IMR-90 (cell line): ENCODE measurements around the gene IL22RA1. TPM values are rescaled to one million over a fixed set of nuclear protein-coding genes. Genes with fewer than 3 reads are reported as not detected.

Experiments
- ATAC-seq: fragments of 200-7000 bp; cut with Tn5 transposase; 2 replicates; pipeline ENCODE4 v1.9.1; 2020; ENCODE audit warnings: low read depth, mild to moderate bottlenecking, moderate library complexity
- BruUV-seq: library from RNA; stranded (reverse); fragments of 400-500 nt; replicated peaks from 2 replicates; lab custom pipeline; 2021; lab: Mats Ljungman, UMichigan
- CTCF ChIA-PET: fragments of 300-600 bp; formaldehyde crosslinking; extraction: SDS; loops from one replicate; lab custom pipeline; 2021; ENCODE audit warnings: antibody characterized with exemption; lab: Yijun Ruan, JAX
- POLR2A ChIA-PET: fragments of 300-600 bp; sonication (Branson Sonifier 250); formaldehyde crosslinking; loops from one replicate; lab custom pipeline; 2022; ENCODE audit warnings: antibody characterized with exemption; ENCODE audit not compliant: unreplicated experiment; lab: Charles Lee
- DNase-seq: peaks from one replicate; pipeline ENCODE4 v3.0.0; 2013
- H2AFZ ChIP-seq: replicated peaks from 2 replicates; pipeline ENCODE3; 2013; ENCODE audit warnings: low read length, mild to moderate bottlenecking; ENCODE audit not compliant: poor library complexity
- H2AK5ac ChIP-seq: 2 replicates; pipeline ENCODE4 v1.6.1; 2013; ENCODE audit warnings: low read depth, low read length, inconsistent platforms
- H2AK9ac ChIP-seq: replicated peaks from 2 replicates; pipeline ENCODE3; 2013; ENCODE audit warnings: mild to moderate bottlenecking, low read depth, low read length, moderate library complexity; ENCODE audit not compliant: poor library complexity
- H2BK120ac ChIP-seq: 2 replicates; pipeline ENCODE4 v1.6.1; 2013; ENCODE audit warnings: low read depth, low read length, inconsistent platforms
- H2BK15ac ChIP-seq: 3 replicates; pipeline ENCODE4 v1.6.1; 2013; ENCODE audit warnings: low read depth, low read length, inconsistent platforms
- H2BK20ac ChIP-seq: 2 replicates; pipeline ENCODE4 v1.6.1; 2013; ENCODE audit warnings: low read depth, mild to moderate bottlenecking, inconsistent platforms, low read length, moderate library complexity
- H2BK5ac ChIP-seq: 2 replicates; pipeline ENCODE4 v1.6.1; 2013; ENCODE audit warnings: mild to moderate bottlenecking, low read depth, low read length, inconsistent platforms; ENCODE audit not compliant: poor library complexity, severe bottlenecking
- H3K14ac ChIP-seq: replicated peaks from 2 replicates; pipeline ENCODE4 v1.6.1; 2013; ENCODE audit warnings: low read depth, low read length, inconsistent platforms
- H3K18ac ChIP-seq: 2 replicates; pipeline ENCODE4 v1.6.1; 2013; ENCODE audit warnings: low read depth, low read length, control low read depth
- H3K23ac ChIP-seq: 2 replicates; pipeline ENCODE4 v1.6.1; 2013; ENCODE audit warnings: low read depth, low read length, inconsistent platforms
- H3K27ac ChIP-seq: 2 replicates; pipeline ENCODE4 v1.5.1; 2013; ENCODE audit warnings: mild to moderate bottlenecking, control low read depth, low read length; ENCODE audit not compliant: insufficient read depth
- H3K27me3 ChIP-seq: 2 replicates; pipeline ENCODE4 v1.6.1; 2013; ENCODE audit warnings: low read length; ENCODE audit not compliant: control insufficient read depth, insufficient read depth
- H3K36me3 ChIP-seq: 2 replicates; pipeline ENCODE4 v1.6.1; 2013; ENCODE audit warnings: low read length, mixed read lengths; ENCODE audit not compliant: control insufficient read depth, insufficient read depth
- H3K4ac ChIP-seq: 2 replicates; pipeline ENCODE4 v1.6.1; 2013; ENCODE audit warnings: low read depth, low read length, inconsistent platforms
- H3K4me1 ChIP-seq: 2 replicates; pipeline ENCODE4 v1.6.1; 2013; ENCODE audit warnings: low read length, mixed read lengths; ENCODE audit not compliant: control insufficient read depth, insufficient read depth
- H3K4me2 ChIP-seq: 2 replicates; pipeline ENCODE4 v1.6.1; 2013; ENCODE audit warnings: low read depth, mild to moderate bottlenecking, control low read depth, low read length, moderate library complexity
- H3K4me3 ChIP-seq: 2 replicates; pipeline ENCODE4 v1.5.1; 2013; ENCODE audit warnings: low read depth, mild to moderate bottlenecking, control low read depth, low read length, moderate library complexity; ENCODE audit not compliant: insufficient read depth
- H3K56ac ChIP-seq: 2 replicates; pipeline ENCODE4 v1.6.1; 2013; ENCODE audit warnings: low read length, inconsistent platforms; ENCODE audit not compliant: insufficient read depth; ENCODE audit errors: extremely low read depth
- H3K79me1 ChIP-seq, 2 experiments: 2 replicates each; pipeline ENCODE4 v1.6.1; 2013; ENCODE audit warnings: low read length in 2 of 2, inconsistent platforms in 1 of 2, low read depth in 1 of 2
- H3K9ac ChIP-seq: 2 replicates; pipeline ENCODE4 v1.6.1; 2013; ENCODE audit warnings: low read depth, low read length, control low read depth
- H3K9me1 ChIP-seq: 2 replicates; pipeline ENCODE4 v1.6.1; 2013; ENCODE audit warnings: low read length, inconsistent platforms; ENCODE audit not compliant: insufficient read depth
- H3K9me3 ChIP-seq: 2 replicates; pipeline ENCODE4 v1.6.1; 2013; ENCODE audit warnings: low read length; ENCODE audit not compliant: control insufficient read depth, insufficient read depth
- H4K20me1 ChIP-seq: 2 replicates; pipeline ENCODE4 v1.6.1; 2013; ENCODE audit warnings: low read length, inconsistent platforms; ENCODE audit not compliant: insufficient read depth
- H4K5ac ChIP-seq: 2 replicates; pipeline ENCODE4 v1.6.1; 2013; ENCODE audit warnings: mild to moderate bottlenecking, low read depth, low read length, control low read depth
- H4K8ac ChIP-seq, 2 experiments: 2 replicates each; pipeline ENCODE4 v1.6.1; 2013; ENCODE audit warnings: low read depth in 2 of 2, low read length in 2 of 2, control low read depth in 1 of 2, inconsistent platforms in 1 of 2
- H4K91ac ChIP-seq: 2 replicates; pipeline ENCODE4 v1.6.1; 2013; ENCODE audit warnings: low read depth, low read length, inconsistent platforms; ENCODE audit not compliant: insufficient read depth
- BHLHE40 ChIP-seq: fragments of 150-350 bp; IDR thresholded peaks from 2 replicates; pipeline ENCODE4 v1.6.1; 2016; ENCODE audit warnings: mild to moderate bottlenecking, low read depth, low read length
- CEBPB ChIP-seq: IDR thresholded peaks from 2 replicates; pipeline ENCODE4 v1.6.1; 2012; ENCODE audit warnings: low read depth, low read length, improper control_type of control experiment
- CHD1 ChIP-seq: IDR thresholded peaks from 2 replicates; pipeline ENCODE4 v1.6.1; 2012; ENCODE audit warnings: low read depth, low read length, improper control_type of control experiment
- CTCF ChIP-seq: conservative IDR thresholded peaks from 2 replicates; pipeline ENCODE4 v1.5.1; 2012; ENCODE audit warnings: mild to moderate bottlenecking, low read depth, low read length, improper control_type of control experiment
- ELK1 ChIP-seq: fragments of 150-350 bp; IDR thresholded peaks from 2 replicates; pipeline ENCODE4 v1.6.1; 2016; ENCODE audit warnings: low read depth, mild to moderate bottlenecking, low read length, moderate library complexity, borderline replicate concordance
- FOS ChIP-seq: fragments of 150-350 bp; IDR thresholded peaks from 2 replicates; pipeline ENCODE4 v1.6.1; 2016; ENCODE audit warnings: low read depth, low read length
- MAFK ChIP-seq: IDR thresholded peaks from 2 replicates; pipeline ENCODE4 v1.6.1; 2012; ENCODE audit warnings: low read depth, low read length, improper control_type of control experiment
- MAZ ChIP-seq: IDR thresholded peaks from 2 replicates; pipeline ENCODE4 v1.6.1; 2012; ENCODE audit warnings: low read depth, mild to moderate bottlenecking, low read length, improper control_type of control experiment, moderate library complexity, borderline replicate concordance
- MXI1 ChIP-seq: IDR thresholded peaks from 2 replicates; pipeline ENCODE4 v1.6.1; 2012; ENCODE audit warnings: low read depth, mild to moderate bottlenecking, low read length, moderate library complexity, borderline replicate concordance
- NFE2L2 ChIP-seq: fragments of 150-350 bp; IDR thresholded peaks from 2 replicates; pipeline ENCODE4 v1.6.1; 2016; ENCODE audit warnings: low read depth, mild to moderate bottlenecking, low read length
- SMC3 ChIP-seq: fragments of 150-350 bp; IDR thresholded peaks from 2 replicates; pipeline ENCODE4 v1.6.1; 2016; ENCODE audit warnings: low read depth, mild to moderate bottlenecking, antibody characterized with exemption, low read length, moderate library complexity
- WGBS, 2 experiments: methylation state at CpG; one replicate each; pipeline versions ENCODE4 v1.1.5 to v1.1.7; 2013; ENCODE audit warnings: missing lambda C conversion rate in 2 of 2; ENCODE audit not compliant: insufficient read length in 1 of 2; ENCODE audit errors: extremely low coverage in 2 of 2; 5-methylcytosine and 5-hydroxymethylcytosine counted together
- dilution Hi-C: fragments of 300-500 bp; cut with HindIII; formaldehyde crosslinking; loops from one replicate; pipeline ENCODE4 v1.14.3; 2018; ENCODE audit warnings: low sequenced_read_pairs; ENCODE audit not compliant: unreplicated experiment
- in situ Hi-C: fragments of 300-500 bp; cut with MboI; formaldehyde crosslinking; loops from 3 replicates; pipeline ENCODE4 v1.14.3; 2019; ENCODE audit warnings: low sequenced_read_pairs, inconsistent platforms, mixed read lengths
- intact Hi-C: fragments of 100-400 bp; cut with micrococcal nuclease; formaldehyde crosslinking; loops from 2 replicates; pipeline ENCODE4 v1.10.0; 2022
- polyA plus RNA-seq, 3 experiments: library from polyadenylated mRNA; depleted of rRNA; stranded (reverse); fragments of >200 nt; gene quantifications; 2 replicates each; pipeline ENCODE4 v1.2.3, GENCODE V29; 2012; ENCODE audit warnings: low replicate concordance in 1 of 3
- total RNA-seq: library from RNA; depleted of rRNA; stranded (reverse); fragments of >200 nt; gene quantifications from 2 replicates; pipeline ENCODE4 v1.2.3, GENCODE V29; 2012

The IL22RA1 gene
- total and polyA plus RNA-seq, 2 of the 4 experiments (the other 2 are of a cell fraction): not detected

GRCh38 chr1:24122776-24123175 lies 20.2 kb downstream of the IL22RA1 start:
- ChIA-PET POLR2A (no interaction called here), CTCF (no interaction called here)
- H4K8ac ChIP-seq: no peak overlapping the region
- ATAC-seq: no peak
- 100% methylated on average over 1 of the region's 7 CpGs; no CpG with 5 or more reads in 1 of the 2 experiments for WGBS, 2 experiments
- intact Hi-C loops: no loop called here
- H3K4me2 ChIP-seq: no peak overlapping the region
- no peak overlapping the region for H3K4ac ChIP-seq
- peaks cover 2% of the 10 kb centered on the region; the same call in 1 of the 2 replicates for H3K4me1 ChIP-seq
- dilution Hi-C loops: no loop called here
- no peak overlapping the region for H3K27ac ChIP-seq
- H3K4me3 ChIP-seq: no peak overlapping the region
- no peak overlapping the region for H2BK20ac ChIP-seq
- H3K9me3 ChIP-seq: no peaks in the 10 kb centered on the region
- no peak for DNase-seq
- H4K91ac ChIP-seq: no peak overlapping the region
- no peak overlapping the region for H3K18ac ChIP-seq
- no peak overlapping the region for H4K5ac ChIP-seq
- no peak overlapping the region for H2BK5ac ChIP-seq
- no peak overlapping the region for H2AFZ ChIP-seq
- TF ChIP-seq CHD1 (no peak), MAFK (no peak), CTCF (no peak), ELK1 (no peak), CEBPB (no peak), NFE2L2 (no peak), FOS (no peak), SMC3 (no peak), MXI1 (no peak), MAZ (no peak), BHLHE40 (no peak)
- BruUV-seq: no TSS peak
- no peak overlapping the region for H2BK15ac ChIP-seq
- no peak overlapping the region for H3K23ac ChIP-seq
- no peaks in the 10 kb centered on the region for H3K9me1 ChIP-seq
- H3K79me1 ChIP-seq: no peaks in the 10 kb centered on the region
- no peak overlapping the region for H3K56ac ChIP-seq
- no peak overlapping the region for H3K9ac ChIP-seq
- H4K20me1 ChIP-seq: no peaks in the 10 kb centered on the region
- no peak overlapping the region for H2AK9ac ChIP-seq
- no peak overlapping the region for H2BK120ac ChIP-seq
- no peak overlapping the region for H2AK5ac ChIP-seq
- H3K14ac ChIP-seq: no peak overlapping the region
- H3K36me3 ChIP-seq: no peaks in the 10 kb centered on the region
- peaks cover 39% of the 10 kb centered on the region for H3K27me3 ChIP-seq
- in situ Hi-C loops: no loop called here
